T-cell (primary cell): ENCODE measurements around the gene POMT2. TPM values are rescaled to one million over a fixed set of nuclear protein-coding genes. Genes with fewer than 3 reads are reported as not detected.

ENCODE experiments used
- ATAC-seq, 4 experiments: fragments of 200-7000 bp in 3 of 4; fragments of 150-1000 bp in 1 of 4; cut with Tn5 transposase; replicated peaks in 1 of 4; 1 replicate in 3 of 4; 2 replicates in 1 of 4; pipeline ENCODE4 v1.10.0; 2021; ENCODE audit warnings: moderate library complexity in 3 of 4, mild to moderate bottlenecking in 2 of 4, moderate number of reproducible peaks in 1 of 4
- CTCF ChIA-PET, 2 donors: fragments of 300-600 bp; sonication (Branson Sonifier 250); formaldehyde crosslinking; loops; one replicate each; lab custom pipeline; 2022; ENCODE audit warnings: antibody characterized with exemption in 2 of 2; lab: Charles Lee
- POLR2A ChIA-PET, 2 donors: fragments of 300-600 bp; sonication (Branson Sonifier 250); formaldehyde crosslinking; loops; one replicate each; lab custom pipeline; 2022; ENCODE audit warnings: antibody characterized with exemption in 2 of 2; lab: Charles Lee
- DNase-seq, 35 experiments: peaks; one replicate each; pipeline versions ENCODE4 v3.0.0 to v3.0.0-alpha.2; 2013 to 2023
- H3K27ac ChIP-seq: one replicate; pipeline ENCODE4 v1.5.1; 2013; ENCODE audit warnings: low read length
- H3K27me3 ChIP-seq, 2 experiments: replicated peaks in 1 of 2; 1 replicate in 1 of 2; 2 replicates in 1 of 2; pipeline versions ENCODE4 v1.6.1 to v1.7.0; 2013; ENCODE audit warnings: low read length in 1 of 2, mixed read lengths in 1 of 2; ENCODE audit not compliant: control insufficient read depth in 2 of 2, insufficient read depth in 2 of 2; ENCODE audit errors: extremely low read depth in 1 of 2
- H3K36me3 ChIP-seq, 2 donors: 1 replicate in 1 of 2; 2 replicates in 1 of 2; pipeline versions ENCODE4 v1.6.1 to v1.7.0; 2013; ENCODE audit warnings: low read length in 1 of 2; ENCODE audit not compliant: control insufficient read depth in 2 of 2, insufficient read depth in 1 of 2; ENCODE audit errors: extremely low read depth in 1 of 2
- H3K4me1 ChIP-seq, 2 experiments: 1 replicate in 1 of 2; 2 replicates in 1 of 2; pipeline versions ENCODE4 v1.6.1 to v1.7.0; 2013; ENCODE audit warnings: low read length in 2 of 2, mixed read lengths in 1 of 2; ENCODE audit not compliant: insufficient read depth in 2 of 2, control insufficient read depth in 1 of 2; ENCODE audit errors: extremely low read depth in 1 of 2
- H3K4me3 ChIP-seq, 2 donors: 1 replicate in 1 of 2; 2 replicates in 1 of 2; pipeline versions ENCODE4 v1.5.1 to v1.7.0; 2013; ENCODE audit warnings: mild to moderate bottlenecking in 2 of 2, low read length in 1 of 2, moderate library complexity in 1 of 2; ENCODE audit not compliant: control insufficient read depth in 1 of 2; ENCODE audit errors: extremely low read depth in 1 of 2
- H3K9me3 ChIP-seq: 2 replicates; pipeline ENCODE4 v1.7.0; 2013
- H3K27ac Mint-ChIP-seq, 2 donors: one replicate each; pipeline ENCODE4 v1.8.0; 2020 to 2021; ENCODE audit warnings: mild to moderate bottlenecking in 2 of 2, mixed read lengths in 2 of 2
- H3K27me3 Mint-ChIP-seq, 2 donors: one replicate each; pipeline ENCODE4 v1.8.0; 2021 to 2022; ENCODE audit warnings: mixed read lengths in 2 of 2
- H3K36me3 Mint-ChIP-seq: one replicate; pipeline ENCODE4 v1.8.0; 2021; ENCODE audit warnings: mixed read lengths
- H3K4me1 Mint-ChIP-seq, 3 donors: one replicate each; pipeline ENCODE4 v1.8.0; 2020 to 2022; ENCODE audit warnings: mixed read lengths in 3 of 3, mild to moderate bottlenecking in 1 of 3
- H3K4me3 Mint-ChIP-seq, 3 donors: one replicate each; pipeline ENCODE4 v1.8.0; 2020 to 2022; ENCODE audit warnings: mild to moderate bottlenecking in 3 of 3, mixed read lengths in 3 of 3, moderate library complexity in 3 of 3
- H3K9me3 Mint-ChIP-seq, 3 donors: one replicate each; pipeline ENCODE4 v1.8.0; 2020 to 2022; ENCODE audit warnings: mixed read lengths in 3 of 3
- WGBS: methylation state at CpG from one replicate; pipeline ENCODE4 v1.1.5; 2013; ENCODE audit warnings: missing lambda C conversion rate; ENCODE audit not compliant: insufficient coverage; 5-methylcytosine and 5-hydroxymethylcytosine counted together
- total RNA-seq, 35 experiments: library from RNA in 6 of 35; stranded (reverse) in 6 of 35; fragments of 120-200 nt in 1 of 35; gene quantifications; one replicate each; pipeline versions ENCODE4 v1.2.1 to v1.2.4 and lab custom pipeline; 2013 to 2026

Gene POMT2
- total RNA-seq, 5 donors from 2014 or later (not counting 1 experiment from before 2014, with no cell fraction given), result 11.4 to 14.3 (median 13.2) TPM

DNA sequence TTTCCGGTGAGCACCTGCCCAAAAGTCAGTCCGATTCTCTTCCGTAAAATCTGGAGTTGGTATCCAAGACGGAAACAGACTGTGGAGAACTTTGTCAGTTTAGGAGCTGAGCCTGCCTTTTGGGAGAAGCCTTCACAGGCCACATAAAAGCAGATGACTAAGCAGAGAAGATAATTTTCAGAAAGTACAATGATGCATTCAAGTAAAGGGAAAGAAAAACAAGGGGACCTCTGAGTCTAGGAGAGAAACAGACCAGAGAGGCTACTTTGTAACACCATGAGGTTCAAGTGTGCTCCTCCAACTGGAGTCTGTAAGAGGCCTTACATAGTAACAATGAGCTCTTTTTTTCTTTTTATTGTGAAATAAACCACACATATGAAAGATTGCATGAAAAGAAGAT, 35.1 kb upstream of the POMT2 start:
- DNase-seq (no peak), ATAC-seq (no peak)
- H3K27me3 Mint-ChIP-seq, result no peaks in the 10 kb centered on the region
- Histone ChIP-seq H3K9me3 (no peaks in the 10 kb centered on the region), H3K4me3 (no peak overlapping the region), H3K27ac (no peak overlapping the region), H3K36me3 (peaks cover under 1 to 4% of the 10 kb centered on the region in 2 donors), H3K27me3 (no peaks in the 10 kb centered on the region), H3K4me1 (no peaks in the 10 kb centered on the region)
- peaks cover 0 to 4% (median 0%) of the 10 kb centered on the region in 3 donors for H3K4me1 Mint-ChIP-seq
- no peaks in the 10 kb centered on the region for H3K9me3 Mint-ChIP-seq
- H3K27ac Mint-ChIP-seq, result no peak overlapping the region
- POLR2A ChIA-PET, result no interaction called here
- peaks cover 3% of the 10 kb centered on the region for H3K36me3 Mint-ChIP-seq
- WGBS, result 98% methylated on average over 4 of the region's 4 CpGs
- CTCF ChIA-PET, result no interaction called here
- H3K4me3 Mint-ChIP-seq, result no peak overlapping the region

DNA sequence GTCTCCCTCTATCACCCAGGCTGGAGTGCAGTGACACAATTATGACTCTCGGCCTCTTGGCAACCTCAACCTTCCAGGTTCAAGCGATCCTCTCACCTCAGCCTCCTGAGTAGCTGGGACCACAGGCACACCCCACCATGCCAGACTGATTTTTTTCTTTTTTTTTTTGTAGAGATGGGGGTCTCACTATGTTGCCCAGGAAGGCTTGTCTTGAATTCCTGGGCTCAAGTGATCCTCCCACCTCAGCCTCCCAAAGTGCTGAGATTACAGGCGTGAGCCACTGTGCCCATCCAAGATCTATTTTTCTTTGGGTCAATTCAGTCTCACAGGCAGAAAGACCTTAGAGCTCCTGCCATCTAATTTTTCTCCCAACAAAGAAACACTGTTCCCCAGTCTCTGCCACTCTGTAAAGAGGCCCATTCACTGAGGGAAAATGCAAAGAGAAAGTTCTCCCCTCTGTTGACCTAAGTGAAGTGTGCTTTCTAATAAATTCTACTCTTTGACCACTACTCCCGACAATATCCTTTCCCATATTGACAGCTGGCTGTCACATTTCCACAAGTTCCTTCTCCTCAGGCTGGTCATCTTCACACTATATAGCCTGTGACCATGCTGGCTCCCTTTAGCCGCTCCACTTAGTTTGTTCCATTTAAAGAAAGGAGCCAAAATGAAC, 32.9 kb upstream of the POMT2 start:
- H3K36me3 ChIP-seq, result peaks cover 4 to 10% of the 10 kb centered on the region in 2 donors
- Mint-ChIP-seq H3K9me3 (no peaks in the 10 kb centered on the region), H3K27me3 (no peaks in the 10 kb centered on the region), H3K4me1 (no peaks in the 10 kb centered on the region), H3K4me3 (no peak overlapping the region), H3K36me3 (peaks cover 14% of the 10 kb centered on the region), H3K27ac (no peak overlapping the region)
- DNase-seq (no peak), ATAC-seq (no peak)
- H3K4me3 ChIP-seq, result no peak overlapping the region
- H3K4me1 ChIP-seq, result no peaks in the 10 kb centered on the region
- no peak overlapping the region for H3K27ac ChIP-seq
- ChIA-PET CTCF (interaction anchor here in 1 of 2 donors (0.6 kb wide), 2 partner anchors 29 to 34 kb away, joined by 3 to 4 read pairs; no protein-coding TSS in a partner anchor), POLR2A (no interaction called here)
- H3K9me3 ChIP-seq, result no peaks in the 10 kb centered on the region
- 100% methylated on average over 5 of the region's 5 CpGs for WGBS
- no peaks in the 10 kb centered on the region for H3K27me3 ChIP-seq

DNA sequence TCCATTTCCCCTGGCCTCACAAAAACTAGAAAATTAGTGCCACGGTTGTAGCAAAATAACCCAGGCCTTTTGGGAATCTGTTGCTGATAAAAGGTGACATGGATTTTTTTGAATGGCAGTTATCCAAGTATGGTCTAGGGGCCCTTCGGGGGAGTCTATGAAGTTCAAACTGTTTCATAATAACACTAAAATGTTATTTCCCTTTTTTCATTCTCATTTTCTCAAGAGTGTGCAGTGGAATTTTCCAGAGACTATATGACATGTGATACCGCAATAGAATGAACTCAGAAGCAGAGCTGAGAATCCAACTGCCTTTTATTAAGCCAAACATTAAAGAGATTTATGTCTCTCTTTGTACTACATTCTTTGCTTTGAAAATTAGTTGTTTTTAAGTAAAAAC, 27.1 kb upstream of the POMT2 start:
- H3K36me3 ChIP-seq, result peaks cover 9 to 18% of the 10 kb centered on the region in 2 donors
- no CpG with 5 or more reads among the region's 3 CpGs for WGBS
- H3K9me3 ChIP-seq, result no peaks in the 10 kb centered on the region
- no peak overlapping the region for H3K4me3 ChIP-seq
- no peaks in the 10 kb centered on the region for H3K9me3 Mint-ChIP-seq
- ATAC-seq, result no peak
- DNase-seq, result no peak
- no peaks in the 10 kb centered on the region for H3K4me1 ChIP-seq
- H3K4me3 Mint-ChIP-seq, result no peak overlapping the region
- no peak overlapping the region for H3K27ac Mint-ChIP-seq
- POLR2A ChIA-PET, result no interaction called here
- CTCF ChIA-PET, result no interaction called here
- no peaks in the 10 kb centered on the region for H3K27me3 Mint-ChIP-seq
- H3K27me3 ChIP-seq, result no peaks in the 10 kb centered on the region
- peaks cover 37% of the 10 kb centered on the region for H3K36me3 Mint-ChIP-seq
- H3K4me1 Mint-ChIP-seq, result peaks cover 0 to 2% (median 0%) of the 10 kb centered on the region in 3 donors
- H3K27ac ChIP-seq, result no peak overlapping the region

DNA sequence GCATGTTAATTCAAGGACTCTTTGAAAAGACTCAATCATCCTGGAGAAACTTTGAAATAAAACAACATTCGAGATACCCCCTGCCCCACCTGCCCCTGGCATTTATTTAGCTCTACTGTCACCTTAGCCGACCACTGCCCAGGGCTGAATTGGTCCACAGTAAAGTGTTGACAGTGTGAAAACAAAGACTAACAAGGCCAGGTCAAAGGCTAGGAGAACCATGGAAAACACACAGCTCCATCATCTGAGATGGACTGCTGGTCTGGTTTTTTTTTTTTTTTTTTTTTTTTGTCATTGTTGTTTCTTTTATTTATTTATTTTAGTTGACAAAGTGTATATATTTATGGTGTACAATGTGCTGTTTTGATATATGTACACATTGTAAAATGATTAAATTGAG, 25.8 kb upstream of the POMT2 start:
- H3K27me3 Mint-ChIP-seq, result no peaks in the 10 kb centered on the region
- DNase-seq (no peak), ATAC-seq (no peak)
- no peaks in the 10 kb centered on the region for H3K27me3 ChIP-seq
- H3K36me3 Mint-ChIP-seq, result peaks cover 50% of the 10 kb centered on the region
- H3K9me3 Mint-ChIP-seq, result no peaks in the 10 kb centered on the region
- ChIA-PET CTCF (interaction anchor here in 1 of 2 donors (0.7 kb wide), 1 partner anchor 490 kb away, joined by 5 read pairs; no protein-coding TSS in a partner anchor), POLR2A (no interaction called here)
- no peak overlapping the region for H3K27ac ChIP-seq
- peaks cover 0 to 2% (median 0%) of the 10 kb centered on the region in 3 donors for H3K4me1 Mint-ChIP-seq
- H3K4me3 Mint-ChIP-seq, result no peak overlapping the region
- no peaks in the 10 kb centered on the region for H3K4me1 ChIP-seq
- peaks cover 9 to 31% of the 10 kb centered on the region in 2 donors for H3K36me3 ChIP-seq
- no peak overlapping the region for H3K4me3 ChIP-seq
- no peak overlapping the region for H3K27ac Mint-ChIP-seq
- no peaks in the 10 kb centered on the region for H3K9me3 ChIP-seq
- no CpG with 5 or more reads among the region's 2 CpGs for WGBS

GRCh38 chr14:77344377-77344996, 23.8 kb upstream of the POMT2 start:
- WGBS, result 94% methylated on average over 2 of the region's 3 CpGs
- Histone ChIP-seq H3K9me3 (no peaks in the 10 kb centered on the region), H3K27me3 (no peaks in the 10 kb centered on the region), H3K27ac (no peak overlapping the region), H3K4me3 (no peak overlapping the region), H3K4me1 (no peaks in the 10 kb centered on the region), H3K36me3 (peaks cover 9 to 29% of the 10 kb centered on the region in 2 donors)
- ChIA-PET CTCF (no interaction called here), POLR2A (no interaction called here)
- H3K27me3 Mint-ChIP-seq, result no peaks in the 10 kb centered on the region
- ATAC-seq (no peak), DNase-seq (no peak)
- no peak overlapping the region for H3K27ac Mint-ChIP-seq
- no peak overlapping the region for H3K4me3 Mint-ChIP-seq
- H3K36me3 Mint-ChIP-seq, result peaks cover 54% of the 10 kb centered on the region
- no peaks in the 10 kb centered on the region for H3K9me3 Mint-ChIP-seq
- peaks cover 0 to 2% (median 0%) of the 10 kb centered on the region in 3 donors for H3K4me1 Mint-ChIP-seq

DNA sequence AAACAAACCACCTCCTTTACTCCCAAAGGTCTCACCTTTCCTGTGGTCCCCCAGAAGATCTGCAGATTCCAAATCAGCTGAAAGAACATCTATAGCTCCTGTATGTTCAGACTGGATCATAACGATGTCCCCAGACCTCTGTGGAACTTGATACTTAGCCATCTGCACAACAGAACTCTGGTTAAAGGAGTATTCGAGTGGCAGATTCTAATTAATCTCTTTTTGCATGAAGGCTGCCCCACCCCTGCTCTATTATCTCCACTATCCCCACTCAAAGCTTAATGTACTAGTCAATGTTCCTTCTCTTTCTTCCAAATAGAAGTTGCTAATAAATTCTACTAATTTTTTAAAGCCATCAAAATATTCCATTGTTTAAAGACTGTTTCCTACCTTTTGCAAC, 23.0 kb upstream of the POMT2 start:
- H3K4me1 ChIP-seq, result no peaks in the 10 kb centered on the region
- H3K27ac ChIP-seq, result no peak overlapping the region
- DNase-seq (no peak), ATAC-seq (no peak)
- H3K4me3 ChIP-seq, result no peak overlapping the region
- Mint-ChIP-seq H3K27me3 (no peaks in the 10 kb centered on the region), H3K4me1 (peaks cover 0 to 2% (median 0%) of the 10 kb centered on the region in 3 donors), H3K9me3 (no peaks in the 10 kb centered on the region), H3K36me3 (peaks cover 57% of the 10 kb centered on the region), H3K27ac (no peak overlapping the region), H3K4me3 (no peak overlapping the region)
- H3K36me3 ChIP-seq, result peaks cover 9 to 29% of the 10 kb centered on the region in 2 donors
- CTCF ChIA-PET, result no interaction called here
- 100% methylated on average over 2 of the region's 2 CpGs for WGBS
- no peaks in the 10 kb centered on the region for H3K9me3 ChIP-seq
- no peaks in the 10 kb centered on the region for H3K27me3 ChIP-seq
- POLR2A ChIA-PET, result no interaction called here
